ENCODE measurements around the gene TMOD3. TPM values are rescaled to one million over a fixed set of nuclear protein-coding genes. Genes with fewer than 3 reads are reported as not detected.

TMOD3 gene
- total and polyA plus RNA-seq, 2 experiments from 2014 or later = 27.2 to 38.3 TPM

DNA sequence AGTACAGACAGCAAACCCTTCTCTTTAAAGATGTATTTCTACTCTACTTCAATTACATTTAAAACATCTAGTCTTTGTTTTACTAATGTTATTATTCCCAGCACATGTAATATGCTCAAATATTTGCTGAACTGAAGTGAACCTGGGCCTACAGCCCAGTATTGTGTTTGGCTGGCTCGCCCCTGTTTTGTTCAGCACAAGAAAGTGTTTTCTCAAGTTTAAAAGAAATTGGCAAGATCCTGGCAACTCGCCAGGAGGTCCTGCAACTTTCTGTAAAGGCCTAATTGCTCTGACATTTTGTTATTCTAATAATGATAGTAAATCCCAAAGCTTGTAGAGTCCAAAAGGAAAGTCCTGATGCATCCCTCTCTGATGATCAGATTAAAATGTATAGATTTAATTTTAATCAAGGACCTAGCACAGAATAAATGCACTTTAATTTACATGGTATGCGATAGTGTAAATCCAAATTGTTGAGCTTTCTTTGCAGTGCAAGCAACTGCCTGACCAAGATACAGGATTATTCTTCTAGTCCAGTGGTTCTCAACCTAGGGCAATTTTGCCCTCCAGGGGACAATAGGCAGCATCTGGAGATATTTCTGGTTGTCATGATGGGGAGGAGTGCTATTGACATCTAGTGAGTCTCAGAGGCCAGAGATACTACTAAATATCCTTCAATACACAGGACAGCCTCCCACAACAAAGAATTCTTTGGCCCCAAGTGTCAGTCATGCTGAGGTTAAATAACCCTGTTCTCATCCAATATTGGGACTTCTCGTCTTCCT lies 35.7 kb upstream of the TMOD3 start:
- no peak for DNase-seq (ENCODE audit: low spot score)
- H3K9me2 ChIP-seq (replicated peaks; ENCODE audit: insufficient read depth) = no peaks in the 10 kb centered on the region

DNA sequence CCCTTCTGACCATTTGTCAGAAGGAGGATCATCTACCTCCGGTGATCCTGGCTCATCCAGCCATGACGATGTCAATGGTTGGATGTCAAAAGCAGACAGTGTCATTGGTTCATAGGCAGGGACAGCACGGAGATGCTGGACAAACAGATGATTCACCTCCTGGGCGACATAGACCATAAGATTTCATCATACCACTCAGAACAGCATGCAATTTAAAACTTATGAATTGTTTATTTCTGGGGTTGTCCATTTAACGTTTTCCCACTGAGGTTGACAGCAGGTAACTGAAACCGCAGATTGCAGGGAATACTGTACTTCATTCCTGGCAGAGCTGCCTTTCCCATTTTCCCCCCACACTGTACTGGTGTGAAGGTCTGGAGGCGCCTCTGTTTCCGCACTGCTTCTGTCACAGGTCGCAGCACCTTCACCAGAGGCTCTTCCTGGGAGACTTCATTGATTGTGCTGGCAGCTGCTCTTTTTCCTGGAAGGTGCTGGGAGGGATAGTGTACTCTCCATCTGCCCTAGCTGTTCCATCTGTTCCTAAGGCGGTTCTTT lies 32.5 kb upstream of the TMOD3 start:
- Histone ChIP-seq H3K36me3 (replicated peaks; ENCODE audit: insufficient read depth, low read depth) (no peaks in the 10 kb centered on the region), H3K27ac (no peak overlapping the region), H4K20me1 (ENCODE audit: insufficient read depth, poor library complexity, severe bottlenecking) (no peaks in the 10 kb centered on the region), H3K4me2 (no peak overlapping the region), H2AFZ (no peak overlapping the region), H3K9me2 (replicated peaks; ENCODE audit: insufficient read depth) (no peaks in the 10 kb centered on the region), H3K79me2 (no peaks in the 10 kb centered on the region), H3K27me3 (no peaks in the 10 kb centered on the region), H3K4me1 (ENCODE audit: insufficient read depth) (no peaks in the 10 kb centered on the region), H3K4me3 (no peak overlapping the region), H3K9me3 (ENCODE audit: low read depth) (no peaks in the 10 kb centered on the region)
- peak; percentile 26 for DNase-seq (ENCODE audit: low spot score)
- 80% methylated on average over 10 of the region's 10 CpGs for WGBS (ENCODE audit: low lambda C conversion rate, missing lambda C conversion rate)
- TF ChIP-seq, protein P1, sequence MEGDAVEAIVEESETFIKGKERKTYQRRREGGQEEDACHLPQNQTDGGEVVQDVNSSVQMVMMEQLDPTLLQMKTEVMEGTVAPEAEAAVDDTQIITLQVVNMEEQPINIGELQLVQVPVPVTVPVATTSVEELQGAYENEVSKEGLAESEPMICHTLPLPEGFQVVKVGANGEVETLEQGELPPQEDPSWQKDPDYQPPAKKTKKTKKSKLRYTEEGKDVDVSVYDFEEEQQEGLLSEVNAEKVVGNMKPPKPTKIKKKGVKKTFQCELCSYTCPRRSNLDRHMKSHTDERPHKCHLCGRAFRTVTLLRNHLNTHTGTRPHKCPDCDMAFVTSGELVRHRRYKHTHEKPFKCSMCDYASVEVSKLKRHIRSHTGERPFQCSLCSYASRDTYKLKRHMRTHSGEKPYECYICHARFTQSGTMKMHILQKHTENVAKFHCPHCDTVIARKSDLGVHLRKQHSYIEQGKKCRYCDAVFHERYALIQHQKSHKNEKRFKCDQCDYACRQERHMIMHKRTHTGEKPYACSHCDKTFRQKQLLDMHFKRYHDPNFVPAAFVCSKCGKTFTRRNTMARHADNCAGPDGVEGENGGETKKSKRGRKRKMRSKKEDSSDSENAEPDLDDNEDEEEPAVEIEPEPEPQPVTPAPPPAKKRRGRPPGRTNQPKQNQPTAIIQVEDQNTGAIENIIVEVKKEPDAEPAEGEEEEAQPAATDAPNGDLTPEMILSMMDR (IDR thresholded peaks at IDR 0.05; ENCODE audit: poor library complexity) = no peak
- TF ChIP-seq EZH2phosphoT487 (IDR thresholded peaks at IDR 0.05; ENCODE audit: low read depth, severe bottlenecking, unreplicated experiment) (no peak), EZH2 (IDR thresholded peaks at IDR 0.05; ENCODE audit: borderline replicate concordance) (no peak)

More for the DNA sequence above, 35.7 kb upstream of the TMOD3 start:
- no peak overlapping the region for H3K4me2 ChIP-seq
- H4K20me1 ChIP-seq (ENCODE audit: insufficient read depth, poor library complexity, severe bottlenecking) = no peaks in the 10 kb centered on the region
- H3K4me1 ChIP-seq (ENCODE audit: insufficient read depth) = no peaks in the 10 kb centered on the region
- no peak for TF ChIP-seq EZH2 (IDR thresholded peaks at IDR 0.05; ENCODE audit: borderline replicate concordance)
- TF ChIP-seq, protein P1 (IDR thresholded peaks at IDR 0.05; ENCODE audit: poor library complexity) = no peak
- TF ChIP-seq EZH2phosphoT487 (IDR thresholded peaks at IDR 0.05; ENCODE audit: low read depth, severe bottlenecking, unreplicated experiment) = no peak
- H3K27me3 ChIP-seq = no peaks in the 10 kb centered on the region
- no peaks in the 10 kb centered on the region for H3K9me3 ChIP-seq (ENCODE audit: low read depth)
- H3K27ac ChIP-seq = no peak overlapping the region
- no peak overlapping the region for H2AFZ ChIP-seq
- no peak overlapping the region for H3K4me3 ChIP-seq
- H3K79me2 ChIP-seq = no peaks in the 10 kb centered on the region
- 72% methylated on average over 4 of the region's 4 CpGs for WGBS (ENCODE audit: low lambda C conversion rate, missing lambda C conversion rate)
- no peaks in the 10 kb centered on the region for H3K36me3 ChIP-seq (replicated peaks; ENCODE audit: insufficient read depth, low read depth)

DNA sequence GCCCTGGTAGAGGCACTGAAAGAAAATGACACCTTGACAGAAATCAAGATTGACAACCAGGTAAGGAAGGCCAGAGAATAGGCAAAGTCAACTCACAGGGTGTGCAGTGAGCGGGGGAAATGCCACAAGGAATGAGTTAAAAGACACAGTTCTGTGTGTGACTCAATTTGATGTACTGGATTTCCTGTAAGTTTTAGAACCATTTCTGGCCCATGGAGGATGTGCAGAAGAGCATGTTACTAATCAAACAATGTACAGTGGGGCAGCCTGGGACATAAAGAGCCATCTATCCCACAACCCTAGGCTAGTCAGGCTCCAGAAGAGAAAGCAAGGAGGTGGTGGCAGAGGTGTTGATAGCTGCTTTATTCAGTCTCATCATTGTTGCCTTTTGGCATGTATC lies 31.2 kb upstream of the TMOD3 start:
- Histone ChIP-seq H3K9me2 (replicated peaks; ENCODE audit: insufficient read depth) (no peaks in the 10 kb centered on the region), H3K27ac (no peak overlapping the region), H3K4me3 (no peak overlapping the region), H2AFZ (no peak overlapping the region), H3K36me3 (replicated peaks; ENCODE audit: insufficient read depth, low read depth) (no peaks in the 10 kb centered on the region), H3K4me1 (ENCODE audit: insufficient read depth) (no peaks in the 10 kb centered on the region), H4K20me1 (ENCODE audit: insufficient read depth, poor library complexity, severe bottlenecking) (no peaks in the 10 kb centered on the region), H3K79me2 (no peaks in the 10 kb centered on the region), H3K9me3 (ENCODE audit: low read depth) (no peaks in the 10 kb centered on the region), H3K4me2 (no peak overlapping the region), H3K27me3 (no peaks in the 10 kb centered on the region)
- no peak for DNase-seq (ENCODE audit: low spot score)
- no peak for TF ChIP-seq EZH2phosphoT487 (IDR thresholded peaks at IDR 0.05; ENCODE audit: low read depth, severe bottlenecking, unreplicated experiment)
- TF ChIP-seq, protein P1 (IDR thresholded peaks at IDR 0.05; ENCODE audit: poor library complexity) = no peak
- no peak for TF ChIP-seq EZH2 (IDR thresholded peaks at IDR 0.05; ENCODE audit: borderline replicate concordance)
- WGBS (ENCODE audit: low lambda C conversion rate, missing lambda C conversion rate) = 100% methylated on average over 1 of the region's 1 CpG
